Adipocyte (in vitro differentiated cells): Measurements from ENCODE around the gene XRCC5.
"Not testable (repeated sequence)": the region's sequence is repeated elsewhere in the genome, so short reads cannot be mapped to it uniquely, and the experiment has no call there.

Experiments
- DNase-seq: peaks from one replicate; pipeline ENCODE4 v3.0.0-alpha.2; 2015; ENCODE audit warnings: low read depth
- H3K27me3 ChIP-seq: replicated peaks from 2 replicates; pipeline ENCODE4 v1.7.0; 2013; ENCODE audit warnings: mild to moderate bottlenecking, low read length, moderate library complexity; ENCODE audit not compliant: control insufficient read depth, insufficient read depth
- H3K36me3 ChIP-seq: 2 replicates; pipeline ENCODE4 v1.7.0; 2013; ENCODE audit warnings: low read length, mild to moderate bottlenecking, moderate library complexity; ENCODE audit not compliant: control insufficient read depth, insufficient read depth, severe bottlenecking
- H3K4me1 ChIP-seq: 2 replicates; pipeline ENCODE4 v1.7.0; 2013; ENCODE audit warnings: mild to moderate bottlenecking, low read length, moderate library complexity; ENCODE audit not compliant: control insufficient read depth, insufficient read depth
- H3K4me3 ChIP-seq: 2 replicates; pipeline ENCODE4 v1.7.0; 2013; ENCODE audit warnings: mild to moderate bottlenecking, low read length, moderate library complexity
- H3K9ac ChIP-seq: 2 replicates; pipeline ENCODE4 v1.7.0; 2013; ENCODE audit warnings: mild to moderate bottlenecking, low read length, moderate library complexity
- H3K9me3 ChIP-seq: 2 replicates; pipeline ENCODE4 v1.7.0; 2013; ENCODE audit warnings: mild to moderate bottlenecking, low read length, moderate library complexity; ENCODE audit not compliant: control insufficient read depth

Gene XRCC5

DNA sequence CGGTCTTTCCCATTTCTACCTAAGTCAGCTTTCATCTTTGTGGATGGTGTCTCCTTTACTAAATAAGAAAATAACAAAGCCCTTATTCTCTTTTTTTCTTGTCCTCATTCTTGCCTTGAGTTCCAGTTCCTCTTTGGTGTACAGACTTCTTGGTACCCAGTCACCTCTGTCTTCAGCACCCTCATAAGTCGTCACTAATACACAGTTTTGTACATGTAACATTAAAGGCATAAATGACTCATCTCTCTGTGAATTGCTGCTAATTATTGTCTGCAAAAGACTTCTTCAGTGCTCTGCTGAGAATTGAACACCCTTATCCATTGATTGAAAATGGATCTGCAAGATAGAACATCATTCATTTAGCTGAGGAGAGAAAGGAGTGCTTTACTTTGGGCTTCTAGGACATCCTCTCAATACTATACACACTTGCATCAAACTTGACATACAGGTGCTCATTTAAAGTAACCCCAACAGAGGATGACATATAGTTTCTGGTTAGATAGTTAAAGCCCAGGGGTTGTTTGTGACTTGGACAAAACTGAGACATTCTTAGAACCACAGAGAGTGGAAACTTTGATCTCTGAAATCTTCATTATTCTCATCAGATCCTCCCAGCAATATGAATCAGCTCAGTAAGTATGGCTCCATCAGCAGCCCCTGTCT, 97.0 kb downstream of the XRCC5 start:
- Histone ChIP-seq H3K27me3 (no peaks in the 10 kb centered on the region), H3K9me3 (no peaks in the 10 kb centered on the region), H3K4me3 (no peak overlapping the region), H3K36me3 (peaks cover 74% of the 10 kb centered on the region), H3K9ac (no peak overlapping the region), H3K4me1 (peaks cover 16% of the 10 kb centered on the region)
- DNase-seq: no peak

- Histone ChIP-seq H3K27me3 (no peaks in the 10 kb centered on the region), H3K9me3 (no peaks in the 10 kb centered on the region), H3K4me1 (peaks cover 20% of the 10 kb centered on the region), H3K36me3 (peaks cover 71% of the 10 kb centered on the region), H3K4me3 (no peak overlapping the region), H3K9ac (no peak overlapping the region)
- DNase-seq: no peak
These were observed 97.7 kb downstream of the XRCC5 start for GRCh38 chr2:216206821-216207220.

DNA sequence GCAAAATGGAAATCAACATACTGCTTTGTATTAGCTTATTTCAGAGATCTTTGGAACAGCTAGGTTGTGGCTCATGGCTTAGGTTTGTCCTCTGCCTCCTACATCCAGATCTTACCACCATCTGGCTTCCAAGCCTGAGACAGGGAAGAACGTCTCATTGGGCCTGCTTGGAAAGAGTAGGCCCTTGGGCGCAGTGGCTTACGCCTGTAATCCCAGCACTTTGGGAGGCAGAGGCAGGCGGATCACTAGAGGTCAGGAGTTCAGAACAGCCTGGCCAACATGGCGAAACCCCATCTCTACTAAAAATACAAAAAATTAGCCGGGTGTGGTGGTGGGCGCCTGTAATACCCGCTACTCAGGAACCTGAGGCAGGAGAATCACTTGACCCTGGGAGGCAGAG, 99.5 kb downstream of the XRCC5 start:
- not testable (repeated sequence) for H3K9me3 ChIP-seq, H3K27me3 ChIP-seq, DNase-seq, H3K4me3 ChIP-seq, H3K9ac ChIP-seq
- Histone ChIP-seq H3K36me3 (peaks cover 52% of the 10 kb centered on the region), H3K4me1 (peaks cover 20% of the 10 kb centered on the region)

- Histone ChIP-seq H3K27me3 (no peaks in the 10 kb centered on the region), H3K9ac (peak overlapping the region; percentile 9), H3K4me1 (peaks cover 20% of the 10 kb centered on the region), H3K9me3 (no peaks in the 10 kb centered on the region), H3K36me3 (peaks cover 36% of the 10 kb centered on the region), H3K4me3 (no peak overlapping the region)
- DNase-seq: no peak
These were observed 101.8 kb downstream of the XRCC5 start for GRCh38 chr2:216210701-216211540.

DNA sequence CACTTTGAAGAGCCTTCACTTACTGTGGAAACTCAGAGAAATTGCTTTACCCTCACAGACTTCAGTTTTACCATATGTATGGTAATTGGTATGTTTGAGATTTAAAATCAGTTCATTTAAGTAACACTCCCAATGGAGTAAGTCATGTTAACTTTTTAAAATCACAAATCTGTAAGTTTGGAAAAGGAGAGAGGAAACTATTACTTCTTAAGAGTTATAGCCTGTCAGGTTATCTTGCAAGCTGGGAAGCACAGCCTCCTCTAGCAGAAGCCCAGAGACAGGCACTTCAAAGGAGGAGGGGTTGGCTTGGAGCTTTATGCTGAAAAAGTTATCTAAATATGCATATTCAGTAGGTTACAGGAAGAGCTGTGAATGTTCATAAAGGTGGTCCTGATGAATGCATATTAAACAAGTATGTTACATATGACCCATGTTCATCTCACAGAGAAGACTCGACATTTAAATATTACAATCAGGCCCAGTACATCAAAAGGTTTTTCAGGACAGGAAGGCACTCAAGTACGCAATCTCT, 102.5 kb downstream of the XRCC5 start:
- peaks cover 20% of the 10 kb centered on the region for H3K4me1 ChIP-seq
- no peaks in the 10 kb centered on the region for H3K9me3 ChIP-seq
- H3K27me3 ChIP-seq: no peaks in the 10 kb centered on the region
- DNase-seq: no peak
- no peak overlapping the region for H3K9ac ChIP-seq
- peaks cover 28% of the 10 kb centered on the region for H3K36me3 ChIP-seq
- no peak overlapping the region for H3K4me3 ChIP-seq

DNA sequence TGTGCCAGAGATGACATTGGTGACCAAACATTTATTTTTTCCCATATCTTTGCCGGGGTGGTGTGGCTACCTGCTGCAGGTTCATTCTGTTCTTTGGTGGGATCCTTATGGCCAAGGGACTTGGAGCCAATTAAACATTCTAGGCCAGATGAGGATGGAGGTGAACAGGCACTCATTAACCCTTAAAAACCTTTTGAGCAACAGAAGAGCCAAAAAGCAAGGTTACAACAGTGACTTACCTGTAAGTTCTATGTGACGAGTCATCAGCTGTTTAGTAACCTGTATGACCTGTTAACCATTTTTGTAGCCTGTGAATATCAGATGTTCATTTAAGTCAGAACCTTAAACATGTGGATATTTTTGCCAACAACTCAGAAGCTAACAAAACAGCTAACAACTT, 105.6 kb downstream of the XRCC5 start:
- no peaks in the 10 kb centered on the region for H3K9me3 ChIP-seq
- peaks cover 33% of the 10 kb centered on the region for H3K4me1 ChIP-seq
- H3K9ac ChIP-seq: no peak overlapping the region
- peaks cover 16% of the 10 kb centered on the region for H3K36me3 ChIP-seq
- DNase-seq: no peak
- no peaks in the 10 kb centered on the region for H3K27me3 ChIP-seq
- no peak overlapping the region for H3K4me3 ChIP-seq

GRCh38 chr2:216215658-216216390, 106.7 kb downstream of the XRCC5 start:
- DNase-seq: peak; percentile 34
- peaks cover 22% of the 10 kb centered on the region for H3K4me1 ChIP-seq
- H3K4me3 ChIP-seq: no peak overlapping the region

GRCh38 chr2:216216951-216217903, 108.1 kb downstream of the XRCC5 start:
- H3K36me3 ChIP-seq: peaks cover 13% of the 10 kb centered on the region
- H3K9ac ChIP-seq: peak overlapping the region; percentile 25
- no peaks in the 10 kb centered on the region for H3K9me3 ChIP-seq
- no peak overlapping the region for H3K4me3 ChIP-seq
- DNase-seq: peak; percentile 66
- peaks cover 25% of the 10 kb centered on the region for H3K4me1 ChIP-seq
- no peaks in the 10 kb centered on the region for H3K27me3 ChIP-seq

More at GRCh38 chr2:216215658-216216390, 106.7 kb downstream of the XRCC5 start:
- Histone ChIP-seq H3K9me3 (no peaks in the 10 kb centered on the region), H3K36me3 (peaks cover 16% of the 10 kb centered on the region), H3K27me3 (no peaks in the 10 kb centered on the region), H3K9ac (no peak overlapping the region)

DNA sequence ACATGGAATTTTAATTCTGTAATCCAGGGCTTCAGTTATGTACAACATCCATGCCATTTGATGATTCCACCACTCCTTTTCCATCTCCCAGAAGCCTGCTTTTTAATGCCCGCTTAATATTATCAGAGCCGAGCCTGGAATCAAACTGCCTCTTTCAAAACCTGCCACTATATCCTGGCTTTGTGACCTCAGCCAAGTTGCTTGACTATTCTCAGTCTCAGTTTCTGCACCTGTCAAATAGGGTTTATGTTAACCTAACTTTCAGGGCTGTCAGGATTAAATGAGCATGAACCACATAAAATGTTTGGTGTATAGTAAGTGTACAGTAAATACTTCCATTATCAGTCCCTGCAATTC, 108.7 kb downstream of the XRCC5 start:
- no peaks in the 10 kb centered on the region for H3K27me3 ChIP-seq
- H3K4me1 ChIP-seq: peaks cover 26% of the 10 kb centered on the region
- H3K9ac ChIP-seq: peak overlapping the region; percentile 25
- peaks cover 13% of the 10 kb centered on the region for H3K36me3 ChIP-seq
- no peak overlapping the region for H3K4me3 ChIP-seq
- DNase-seq: no peak
- no peaks in the 10 kb centered on the region for H3K9me3 ChIP-seq

DNA sequence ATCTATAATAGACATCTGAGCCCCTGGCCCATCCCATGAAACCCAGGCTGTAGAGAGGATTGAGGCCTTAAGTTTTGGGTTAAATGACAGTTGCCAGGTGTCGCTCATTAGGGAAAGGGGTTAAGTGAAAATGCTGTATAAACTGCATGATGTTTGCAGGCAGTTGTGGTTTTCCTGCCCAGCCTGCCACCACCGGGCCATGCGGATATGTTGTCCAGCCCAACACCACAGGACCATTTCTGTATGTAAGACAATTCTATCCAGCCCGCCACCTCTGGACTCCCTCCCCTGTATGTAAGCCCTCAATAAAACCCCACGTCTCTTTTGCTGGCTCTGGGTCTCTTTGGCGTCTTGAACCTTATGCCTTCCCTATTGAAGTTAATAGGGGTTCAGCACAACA, 110.7 kb downstream of the XRCC5 start:
- no peak for DNase-seq
- H3K4me3 ChIP-seq: no peak overlapping the region
- no peaks in the 10 kb centered on the region for H3K27me3 ChIP-seq
- H3K9me3 ChIP-seq: no peaks in the 10 kb centered on the region
- H3K9ac ChIP-seq: no peak overlapping the region
- H3K36me3 ChIP-seq: peaks cover 6% of the 10 kb centered on the region
- peaks cover 26% of the 10 kb centered on the region for H3K4me1 ChIP-seq
